T-helper 1 cell (primary cell): ENCODE results near the gene AATK.
A peak's percentile ranks its signal among the peaks of the same experiment; 100 is the strongest.

Experiments
- DNase-seq, 5 donors: peaks; one replicate each; pipeline ENCODE4 v3.0.0-alpha.2; 2012 to 2020
- total RNA-seq, 4 donors: gene quantifications; one replicate each; lab custom pipeline; 2026; lab: John Stamatoyannopoulos, UW

AATK gene, protein sequence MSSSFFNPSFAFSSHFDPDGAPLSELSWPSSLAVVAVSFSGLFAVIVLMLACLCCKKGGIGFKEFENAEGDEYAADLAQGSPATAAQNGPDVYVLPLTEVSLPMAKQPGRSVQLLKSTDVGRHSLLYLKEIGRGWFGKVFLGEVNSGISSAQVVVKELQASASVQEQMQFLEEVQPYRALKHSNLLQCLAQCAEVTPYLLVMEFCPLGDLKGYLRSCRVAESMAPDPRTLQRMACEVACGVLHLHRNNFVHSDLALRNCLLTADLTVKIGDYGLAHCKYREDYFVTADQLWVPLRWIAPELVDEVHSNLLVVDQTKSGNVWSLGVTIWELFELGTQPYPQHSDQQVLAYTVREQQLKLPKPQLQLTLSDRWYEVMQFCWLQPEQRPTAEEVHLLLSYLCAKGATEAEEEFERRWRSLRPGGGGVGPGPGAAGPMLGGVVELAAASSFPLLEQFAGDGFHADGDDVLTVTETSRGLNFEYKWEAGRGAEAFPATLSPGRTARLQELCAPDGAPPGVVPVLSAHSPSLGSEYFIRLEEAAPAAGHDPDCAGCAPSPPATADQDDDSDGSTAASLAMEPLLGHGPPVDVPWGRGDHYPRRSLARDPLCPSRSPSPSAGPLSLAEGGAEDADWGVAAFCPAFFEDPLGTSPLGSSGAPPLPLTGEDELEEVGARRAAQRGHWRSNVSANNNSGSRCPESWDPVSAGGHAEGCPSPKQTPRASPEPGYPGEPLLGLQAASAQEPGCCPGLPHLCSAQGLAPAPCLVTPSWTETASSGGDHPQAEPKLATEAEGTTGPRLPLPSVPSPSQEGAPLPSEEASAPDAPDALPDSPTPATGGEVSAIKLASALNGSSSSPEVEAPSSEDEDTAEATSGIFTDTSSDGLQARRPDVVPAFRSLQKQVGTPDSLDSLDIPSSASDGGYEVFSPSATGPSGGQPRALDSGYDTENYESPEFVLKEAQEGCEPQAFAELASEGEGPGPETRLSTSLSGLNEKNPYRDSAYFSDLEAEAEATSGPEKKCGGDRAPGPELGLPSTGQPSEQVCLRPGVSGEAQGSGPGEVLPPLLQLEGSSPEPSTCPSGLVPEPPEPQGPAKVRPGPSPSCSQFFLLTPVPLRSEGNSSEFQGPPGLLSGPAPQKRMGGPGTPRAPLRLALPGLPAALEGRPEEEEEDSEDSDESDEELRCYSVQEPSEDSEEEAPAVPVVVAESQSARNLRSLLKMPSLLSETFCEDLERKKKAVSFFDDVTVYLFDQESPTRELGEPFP (N-terminal part only)
- 0.46 to 1.3 (median 0.76) reads per million in 4 donors for total RNA-seq

DNA sequence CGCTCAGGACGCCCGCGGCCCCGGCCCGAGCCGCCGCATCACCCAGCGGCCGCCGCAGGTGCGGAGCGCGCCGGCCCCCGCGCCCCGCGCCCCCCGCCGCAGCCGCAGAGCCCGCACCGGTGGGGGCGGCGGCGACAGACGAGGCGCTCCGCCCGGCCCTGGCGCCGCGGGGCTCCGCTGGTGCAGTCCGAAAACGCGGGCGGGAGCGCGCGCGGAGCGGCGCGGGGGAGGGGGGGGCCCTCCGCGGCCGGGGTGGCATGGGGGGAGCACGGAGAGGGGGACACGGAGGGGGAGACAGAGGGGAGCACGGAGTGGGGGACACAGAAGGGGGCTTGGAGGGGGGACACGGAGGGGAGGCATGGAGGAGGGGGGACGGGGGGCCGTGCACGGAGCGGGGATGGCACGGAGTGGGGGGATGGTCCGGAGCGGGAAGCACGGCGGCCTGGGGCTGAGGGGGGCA is at the start of gene AATK:
Gene AATK (minus strand): TSS at position 189 of the 460 bp plus-strand sequence. CDS start 229 bp downstream, outside the sequence.
- no peak for DNase-seq

DNA sequence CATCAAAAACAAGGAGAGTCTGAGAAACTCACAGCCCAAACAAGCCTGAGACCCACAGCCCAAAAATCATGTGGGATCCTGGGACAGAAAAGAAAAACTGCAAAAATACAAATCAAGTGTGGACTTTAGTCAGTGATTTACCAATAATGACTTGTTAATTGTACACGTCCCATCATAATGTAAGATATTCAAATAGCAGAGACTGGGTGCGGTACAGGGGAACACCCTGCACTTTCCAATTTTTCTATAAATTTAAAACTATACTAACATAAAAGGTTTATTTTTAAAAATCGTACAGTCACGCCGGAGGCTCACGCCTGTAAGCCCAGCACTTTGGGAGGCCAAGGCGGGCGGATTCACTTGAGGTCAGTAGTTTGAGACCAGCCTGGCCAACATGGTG is 48.0 kb upstream of the AATK start:
- no peak for DNase-seq

DNA sequence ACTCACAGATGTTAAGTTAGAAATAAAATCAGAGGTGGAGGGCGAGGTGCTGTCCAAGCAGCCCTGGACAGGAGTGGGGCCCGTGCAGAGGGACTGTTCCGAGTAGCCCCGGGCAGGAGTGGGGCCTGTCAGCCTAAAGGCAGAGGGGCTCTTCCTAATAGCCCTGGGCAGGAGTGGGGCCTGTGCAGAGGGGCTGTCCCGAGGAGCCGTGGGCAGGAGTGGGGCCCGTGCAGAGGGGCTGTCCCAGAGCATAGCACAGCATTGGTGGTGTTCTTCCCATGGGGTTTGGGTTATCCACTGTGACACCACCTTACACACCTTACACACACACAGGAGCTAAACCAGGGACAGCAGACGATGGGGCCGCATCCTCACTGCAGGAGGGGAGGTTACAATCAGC is 46.3 kb upstream of the AATK start:
- DNase-seq = no peak

DNA sequence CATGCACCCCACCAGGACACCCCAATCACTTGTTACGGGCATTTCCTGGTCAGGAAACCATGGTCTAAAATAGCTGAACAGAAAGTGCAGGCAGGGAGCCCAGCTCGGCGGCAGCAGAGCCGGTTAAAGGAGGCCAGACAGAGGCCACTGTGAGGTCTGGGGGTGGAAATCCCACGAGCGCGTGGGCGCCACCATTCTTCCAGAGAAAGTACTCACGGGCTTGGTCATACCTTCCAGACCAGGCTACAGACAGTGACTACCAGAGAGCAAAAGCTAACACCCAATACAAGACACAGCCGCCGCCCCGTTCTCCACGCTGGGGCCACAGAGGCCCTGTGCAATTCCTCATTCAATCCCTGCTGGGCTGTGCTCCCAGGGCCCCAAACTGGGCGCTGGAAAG is 44.8 kb upstream of the AATK start:
- DNase-seq = no peak

DNA sequence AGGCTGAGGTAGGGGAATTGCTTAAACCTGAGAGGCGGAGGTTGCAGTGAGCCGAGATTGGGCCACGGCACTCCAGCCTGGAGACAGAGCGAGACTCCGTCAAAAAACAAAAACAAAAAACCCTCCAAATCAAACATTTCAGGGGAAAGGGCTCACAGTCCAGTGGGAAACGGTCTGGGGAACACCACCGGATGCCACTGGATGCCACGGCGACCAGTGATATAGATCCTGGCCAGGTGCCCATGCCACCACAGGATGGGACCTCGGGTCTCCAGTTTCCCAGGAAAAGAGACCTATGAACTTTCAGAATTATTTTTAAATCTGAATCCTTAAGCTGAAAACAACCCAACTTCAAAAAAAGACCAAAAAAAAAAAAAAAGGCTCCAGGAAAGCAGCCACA is 44.4 kb upstream of the AATK start:
- no peak for DNase-seq

DNA sequence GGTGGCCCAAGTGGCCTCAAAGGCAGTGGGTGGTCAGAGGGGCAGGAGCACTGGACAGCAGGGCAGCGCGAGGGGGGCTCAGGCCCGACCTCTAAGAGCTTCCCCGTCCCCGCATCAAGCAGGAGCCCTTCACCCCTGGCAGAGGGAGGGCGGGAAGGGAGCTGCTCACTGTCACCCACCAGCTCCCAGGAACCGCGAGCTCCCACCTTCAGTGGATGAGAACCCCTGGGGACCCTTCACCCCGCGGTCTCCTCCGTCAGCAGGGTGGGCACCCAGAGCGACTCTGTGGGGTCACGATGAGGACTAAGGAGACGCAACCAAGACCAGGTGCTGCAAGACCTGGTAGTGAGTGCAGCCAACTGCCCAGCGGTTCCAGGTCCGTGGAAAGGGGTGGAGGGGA is 43.1 kb upstream of the AATK start:
- no peak for DNase-seq

DNA sequence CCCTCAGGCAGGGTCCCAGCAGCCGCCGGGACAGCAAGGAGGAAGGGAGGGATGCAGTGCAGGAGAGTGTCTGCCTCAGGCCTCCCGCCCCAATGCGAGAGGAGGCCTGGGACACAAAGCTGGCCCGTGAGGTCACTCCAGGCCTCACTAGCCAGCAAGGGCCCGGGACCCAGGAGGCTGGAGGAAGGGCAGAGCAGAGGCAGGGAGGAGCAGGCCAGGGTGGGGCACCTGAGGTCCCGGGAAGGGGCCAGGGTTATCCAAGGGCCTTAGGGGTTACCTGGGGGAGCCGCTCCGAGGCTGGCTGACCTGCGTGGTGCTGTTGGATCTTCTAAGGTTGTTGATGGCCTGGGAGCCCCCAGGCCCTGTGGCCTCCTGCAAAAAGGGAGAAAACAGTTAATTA is 42.6 kb upstream of the AATK start:
- DNase-seq = no peak

DNA sequence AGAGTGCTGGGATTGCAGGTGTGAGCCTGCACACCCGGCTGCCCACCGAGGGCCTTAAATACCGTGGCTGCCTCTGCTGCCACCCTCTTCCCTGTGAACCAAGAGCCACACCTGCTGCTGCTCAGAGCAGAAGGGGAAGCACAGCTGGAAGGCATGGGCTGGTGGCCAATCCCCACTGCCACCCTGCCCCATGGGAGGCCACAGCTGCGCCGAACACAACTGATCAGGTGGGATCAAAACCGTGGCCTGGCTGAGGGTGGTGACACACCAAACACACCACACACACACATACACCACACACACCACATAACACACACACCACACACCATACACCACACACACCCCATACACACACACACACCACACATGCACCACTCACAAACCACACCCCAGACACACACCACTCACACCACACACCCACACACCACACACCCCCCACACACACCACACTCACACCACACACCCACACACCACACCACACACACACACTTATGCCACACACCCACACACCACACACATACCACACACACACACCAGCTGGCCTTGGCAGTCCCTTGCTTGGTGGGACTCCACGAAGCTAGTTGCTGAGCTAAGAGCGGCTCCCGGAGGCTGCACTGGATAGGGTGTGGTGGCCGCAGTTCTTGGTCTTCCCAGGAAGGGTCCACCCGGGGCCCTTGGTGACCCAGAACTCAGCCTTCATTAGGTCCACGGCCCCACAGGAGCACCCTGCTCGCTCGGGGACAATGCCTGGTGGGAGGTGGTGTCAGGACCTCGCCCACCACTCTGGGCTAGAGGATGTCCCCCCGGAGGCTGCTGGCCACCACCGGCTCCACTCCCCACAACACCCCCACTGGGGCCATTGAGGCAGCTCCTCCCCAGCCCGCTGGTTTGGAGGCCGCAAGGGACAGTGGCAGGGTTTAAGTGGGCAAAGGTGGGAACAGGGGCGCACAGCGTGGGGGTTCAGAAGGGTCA is 41.9 kb upstream of the AATK start:
- no peak for DNase-seq

DNA sequence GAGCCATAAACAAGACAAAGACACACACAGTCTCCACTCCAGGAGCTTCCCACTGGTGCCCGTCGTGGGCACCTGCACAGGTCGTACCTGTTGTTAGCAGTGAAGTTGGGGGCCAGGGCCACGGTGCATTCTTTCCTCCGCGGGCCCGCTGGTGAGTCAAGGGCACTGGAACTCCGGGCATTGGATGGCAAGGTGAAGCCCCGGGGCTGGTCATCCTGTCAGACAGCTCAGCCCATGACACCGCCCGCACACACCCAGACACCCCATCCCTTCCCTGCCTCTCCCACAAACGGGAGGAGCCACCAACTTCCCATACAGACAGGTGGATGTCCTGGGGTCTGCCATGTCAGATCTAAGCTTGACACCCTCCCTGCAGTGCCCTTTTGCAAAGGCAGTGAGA is 40.6 kb upstream of the AATK start:
- no peak for DNase-seq

DNA sequence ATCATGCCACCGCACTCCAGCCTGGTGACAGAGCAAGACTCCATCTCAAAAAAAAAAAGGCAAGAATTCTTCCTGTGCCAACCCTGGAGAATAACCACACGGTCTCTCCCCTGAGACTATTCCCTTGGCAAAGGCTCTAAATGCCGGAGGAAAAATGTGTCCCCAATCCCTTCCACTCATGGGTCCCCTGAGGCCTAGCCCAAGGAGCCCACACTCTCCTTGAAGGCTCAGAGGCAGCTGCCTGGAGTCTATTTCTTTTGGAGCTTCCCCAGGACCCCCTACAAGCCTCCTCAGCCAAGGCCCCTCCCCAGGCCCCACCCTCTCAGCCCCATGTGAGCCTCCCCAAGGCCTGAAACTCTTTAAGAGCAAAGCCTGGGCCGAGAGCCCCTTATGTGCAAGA is 40.1 kb upstream of the AATK start:
- DNase-seq = no peak

DNA sequence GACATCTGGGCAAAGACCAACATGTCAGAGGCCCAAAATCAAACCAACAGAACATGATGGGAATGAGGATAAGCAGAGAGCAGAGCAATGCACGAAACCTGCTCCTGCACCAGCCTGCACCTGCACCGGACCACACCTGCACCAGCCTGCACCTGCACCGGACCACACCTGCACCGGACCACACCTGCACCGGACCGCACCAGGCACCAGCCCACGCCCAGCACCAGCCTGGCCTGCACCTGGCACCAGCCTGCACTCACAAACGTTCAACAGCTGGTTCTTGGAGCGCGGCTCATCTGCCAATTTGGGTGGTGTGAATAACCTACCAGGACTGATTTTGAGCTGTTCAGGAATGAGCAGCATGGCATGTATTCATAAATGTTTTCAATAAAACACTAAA is 38.6 kb upstream of the AATK start:
- DNase-seq = no peak

DNA sequence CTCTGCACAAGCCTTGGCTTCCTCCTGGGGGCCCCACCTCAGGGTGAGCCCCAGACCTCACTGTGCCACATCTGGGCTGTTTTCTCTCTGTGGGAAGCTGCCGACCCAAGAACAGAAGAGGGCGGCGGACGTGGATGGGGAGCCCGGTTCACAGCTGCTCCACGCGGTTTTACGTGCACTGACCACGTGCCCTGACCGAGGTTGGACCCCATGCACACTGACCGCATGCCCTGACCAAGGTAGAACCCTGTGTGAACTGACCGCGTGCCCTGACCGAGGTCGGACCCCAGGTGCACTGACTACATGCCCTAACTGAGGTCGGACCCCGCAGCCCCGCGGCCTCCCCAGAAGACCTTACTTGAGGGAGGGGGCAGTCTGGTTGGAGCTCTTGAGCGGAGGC is 37.1 kb upstream of the AATK start:
- DNase-seq = no peak

DNA sequence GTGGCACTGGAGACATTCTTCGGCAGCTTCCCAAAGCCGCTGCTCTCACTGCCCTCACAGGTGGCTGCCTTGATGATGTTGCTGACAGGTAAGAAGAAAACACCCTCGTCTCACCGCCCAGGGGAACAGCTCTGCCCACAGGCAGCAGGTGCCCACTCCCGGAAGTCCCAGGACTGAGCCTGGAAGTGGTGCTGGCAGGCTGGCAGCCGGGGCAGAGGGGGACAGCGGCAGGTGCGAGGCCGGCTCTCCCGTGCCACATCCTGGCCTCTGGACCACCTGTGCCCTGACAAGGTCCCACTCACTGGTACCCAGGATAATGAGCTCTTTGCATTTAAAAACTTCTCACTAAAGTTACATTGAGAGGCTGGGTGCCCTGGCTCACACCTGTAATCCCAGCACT is 36.3 kb upstream of the AATK start:
- no peak for DNase-seq

DNA sequence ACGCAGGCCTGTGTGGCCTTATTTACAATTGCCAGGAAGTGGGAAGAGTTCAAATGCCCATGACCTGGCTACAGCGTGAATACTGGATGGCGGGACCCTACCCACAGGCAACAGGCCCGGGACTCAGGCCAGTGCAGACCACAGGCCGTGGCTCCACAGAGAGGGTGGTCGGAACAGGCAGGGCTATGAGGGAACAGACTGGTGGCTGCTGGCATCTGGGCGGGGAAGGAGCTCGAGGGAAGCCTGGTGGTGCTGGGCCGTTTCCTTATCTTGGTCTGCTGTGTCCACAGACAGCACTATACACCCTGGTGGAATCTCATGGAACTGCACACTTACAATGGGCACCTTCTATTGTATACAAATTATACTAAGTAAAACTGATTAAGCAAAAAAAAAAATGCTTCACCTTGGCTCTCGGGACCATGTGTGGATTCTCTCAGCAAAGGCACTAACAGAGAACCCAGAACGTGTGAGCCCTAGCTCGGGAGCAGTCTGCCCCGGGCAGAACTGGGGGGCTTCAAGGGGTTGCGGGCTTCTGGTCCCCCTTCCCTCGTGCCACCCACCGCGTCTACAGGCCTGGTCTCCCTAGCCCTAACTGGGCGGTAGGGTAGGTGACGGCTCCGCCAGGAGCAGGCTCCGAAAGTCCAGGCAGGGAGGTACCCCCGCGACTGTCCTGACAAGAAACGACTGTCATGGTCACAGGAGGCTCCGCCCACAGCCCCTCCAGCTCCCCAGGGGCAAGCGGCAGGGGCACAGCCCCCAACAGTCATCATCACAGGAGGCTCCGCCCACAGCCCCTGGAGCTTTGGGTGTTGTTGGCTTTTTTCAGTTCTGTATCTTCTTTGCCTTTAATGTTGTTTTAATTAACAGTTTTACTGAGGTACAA is 34.9 kb upstream of the AATK start:
- DNase-seq = peak in 1 of 5 donors; percentile 18

DNA sequence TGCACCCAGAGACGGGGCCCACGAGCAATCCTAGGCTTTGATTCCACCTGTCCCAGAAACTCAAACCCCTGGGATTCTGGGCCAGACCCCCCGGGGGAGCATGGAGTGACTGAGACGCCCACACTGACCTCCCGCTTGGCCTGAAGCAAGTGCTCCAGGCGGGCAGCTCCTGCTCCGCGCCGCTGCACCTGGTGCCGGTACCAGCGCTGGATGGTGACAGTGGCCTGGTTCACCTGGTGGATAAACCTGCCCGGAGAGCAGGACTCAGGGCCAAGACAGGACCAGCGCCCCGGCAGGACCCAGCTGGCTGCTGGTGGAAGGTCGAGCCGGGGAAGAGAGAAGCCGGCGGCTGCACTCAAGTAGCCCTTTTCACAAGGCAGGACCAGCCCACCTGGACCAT is 34.2 kb upstream of the AATK start:
- no peak for DNase-seq

DNA sequence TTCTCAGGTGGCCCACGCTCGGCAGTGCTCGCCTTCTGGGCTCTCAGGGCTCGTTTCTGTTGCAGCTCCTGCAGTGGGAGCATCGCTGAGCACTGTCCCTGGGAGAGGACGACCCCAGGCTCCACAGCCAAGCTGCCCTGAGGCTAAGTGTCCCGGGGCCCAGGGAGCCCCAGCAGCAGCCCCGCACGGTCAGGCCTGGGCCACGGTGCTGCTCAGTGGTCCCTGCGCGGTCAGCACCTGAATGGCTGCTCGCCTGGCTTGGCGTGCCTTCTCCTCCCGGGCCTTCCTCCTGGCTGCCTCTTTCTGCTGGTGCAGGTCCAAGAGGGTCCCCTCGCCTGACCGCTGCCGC is 33.4 kb upstream of the AATK start:
- no peak for DNase-seq

DNA sequence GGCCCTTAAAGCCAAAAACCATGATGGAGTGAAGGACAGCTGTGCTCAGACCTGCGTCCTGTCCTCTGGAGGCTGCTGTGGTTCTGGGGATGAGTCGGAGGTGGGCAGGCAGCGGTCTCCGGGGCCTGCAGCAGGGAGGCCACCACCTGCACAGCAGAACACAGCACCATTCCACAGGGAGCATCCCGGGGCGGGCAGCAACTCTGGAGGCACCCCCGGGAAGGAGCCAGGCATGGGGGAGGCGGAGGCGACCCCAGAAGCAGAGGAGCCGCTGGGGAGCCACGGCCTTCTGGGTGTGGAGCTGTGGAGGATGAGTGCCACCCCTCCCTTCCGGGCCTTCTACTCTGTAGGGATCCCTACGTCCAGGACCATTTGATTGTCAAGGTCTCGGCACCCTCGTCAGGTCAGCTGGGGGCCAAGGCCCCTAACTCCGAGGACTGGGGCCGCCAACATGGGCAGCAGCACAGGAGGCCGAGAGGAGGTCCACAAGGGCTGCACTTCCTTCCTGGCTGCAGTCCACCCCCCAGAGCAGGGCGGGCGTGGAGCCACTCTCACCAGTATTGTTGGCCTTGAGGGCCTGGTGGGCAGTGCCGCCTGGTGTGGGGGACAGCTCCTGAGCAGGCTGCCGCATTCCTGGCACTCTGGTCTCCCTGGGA is 32.9 kb upstream of the AATK start:
- DNase-seq = no peak

DNA sequence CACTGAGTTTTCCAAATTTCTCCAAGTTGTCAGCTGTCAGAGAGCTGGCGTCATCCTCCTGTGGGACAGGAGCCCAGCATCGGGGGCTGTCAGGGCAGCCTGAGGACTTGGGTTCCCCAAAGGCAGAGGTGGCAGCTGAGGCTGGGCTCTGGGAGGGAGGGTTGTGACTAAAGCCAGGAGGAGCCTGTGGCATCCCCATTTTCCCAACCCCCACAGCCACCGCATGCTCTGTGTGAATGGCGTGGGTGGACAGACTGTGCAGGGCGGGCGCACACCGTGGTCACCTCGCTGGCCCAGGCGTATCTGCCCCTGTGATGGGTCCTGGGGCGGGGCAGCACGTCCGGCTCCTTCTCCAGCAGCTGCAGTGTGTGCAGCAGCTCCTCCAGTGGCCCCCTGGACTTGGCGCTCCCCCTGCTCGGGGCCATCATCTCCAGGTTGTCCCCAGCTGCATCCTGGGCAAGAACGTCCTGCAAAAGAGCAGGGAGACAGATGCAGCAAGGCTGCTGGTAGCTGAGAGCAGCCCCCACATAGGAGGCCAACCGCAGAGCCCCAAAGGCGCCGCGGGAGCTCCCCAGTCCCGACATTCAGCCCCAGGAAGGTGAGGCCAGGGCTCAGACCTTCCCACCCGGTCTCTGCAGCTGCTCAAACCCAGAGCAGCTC is 31.9 kb upstream of the AATK start:
- no peak for DNase-seq

DNA sequence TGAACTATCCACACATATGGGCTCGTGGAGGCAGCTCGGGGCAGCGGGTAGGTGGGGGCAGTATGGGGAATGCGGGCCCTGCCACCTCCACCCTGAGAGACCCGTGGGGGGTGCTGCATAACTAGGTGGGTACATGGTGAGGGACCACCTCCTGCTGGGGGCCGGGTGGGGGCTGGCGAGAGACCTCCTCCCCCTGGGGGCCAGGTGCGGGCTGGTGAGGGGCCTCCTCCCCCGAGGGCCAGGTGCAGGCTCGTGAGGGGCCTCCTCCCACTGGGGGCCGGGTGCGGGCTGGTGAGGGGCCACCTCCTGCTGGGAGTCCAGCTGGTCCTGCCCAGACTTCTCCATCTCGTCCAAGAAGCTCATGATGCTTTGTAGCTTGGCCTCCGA is 31.4 kb upstream of the AATK start:
- DNase-seq = peak in 1 of 5 donors; percentile 6
